Endothelial cell of umbilical vein (primary cell): Measurements from ENCODE around the gene LGALS7B. TPM values are rescaled to one million over a fixed set of nuclear protein-coding genes. Genes with fewer than 3 reads are reported as not detected.
"Not testable (repeated sequence)": the region's sequence is repeated elsewhere in the genome, so short reads cannot be mapped to it uniquely, and the experiment has no call there.

Source experiments
- BruUV-seq: library from RNA; stranded (reverse); fragments of 400-500 nt; replicated peaks from 2 replicates; lab custom pipeline; 2021; lab: Mats Ljungman, UMichigan
- CTCF ChIA-PET: fragments of 300-600, 350-600 bp; sonication (Branson Sonifier 250); formaldehyde crosslinking; loops from one replicate; lab custom pipeline; 2021; ENCODE audit warnings: antibody characterized with exemption, inconsistent platforms; lab: Charles Lee
- POLR2A ChIA-PET: fragments of 300-600, 350-600 bp; sonication (Branson Sonifier 250); formaldehyde crosslinking; loops from one replicate; lab custom pipeline; 2021; ENCODE audit warnings: antibody characterized with exemption, inconsistent platforms; lab: Charles Lee
- DNase-seq: peaks from one replicate; pipeline ENCODE4 v3.0.0-alpha.2; 2011; ENCODE audit warnings: low read depth, low spot score
- FAIRE-seq: peaks from 2 replicates; lab custom pipeline; 2011; peaks lifted over from hg19 to GRCh38; lab: Jason Lieb, UNC
- H2AFZ ChIP-seq: 2 replicates; pipeline ENCODE4 v1.6.0; 2012; ENCODE audit warnings: low read depth, low read length, control low read depth, inconsistent platforms
- H3K27ac ChIP-seq: 2 replicates; pipeline ENCODE4 v1.5.1; 2011; ENCODE audit warnings: low read depth, mild to moderate bottlenecking, control low read depth, low read length, moderate library complexity; ENCODE audit not compliant: insufficient read depth
- H3K27me3 ChIP-seq, 2 experiments: 2 replicates each; pipeline versions ENCODE4 v1.6.0 to v1.6.1; 2011; ENCODE audit warnings: low read length in 2 of 2, mixed read lengths in 1 of 2; ENCODE audit not compliant: control insufficient read depth in 2 of 2, insufficient read depth in 2 of 2
- H3K36me3 ChIP-seq, 2 experiments: 2 replicates in 1 of 2; 3 replicates in 1 of 2; pipeline ENCODE4 v1.5.1; 2011; ENCODE audit warnings: low read length in 2 of 2, mild to moderate bottlenecking in 1 of 2, moderate library complexity in 1 of 2; ENCODE audit not compliant: control insufficient read depth in 2 of 2, insufficient read depth in 2 of 2; ENCODE audit errors: extremely low read depth in 1 of 2
- H3K4me1 ChIP-seq: 3 replicates; pipeline ENCODE4 v1.5.1; 2011; ENCODE audit warnings: mild to moderate bottlenecking, low read length; ENCODE audit not compliant: control insufficient read depth, insufficient read depth; ENCODE audit errors: extremely low read depth
- H3K4me2 ChIP-seq: 2 replicates; pipeline ENCODE4 v1.6.1; 2011; ENCODE audit warnings: low read length, control low read depth, mixed read lengths; ENCODE audit not compliant: insufficient read depth
- H3K4me3 ChIP-seq, 3 experiments: fragments of 200-600 bp in 1 of 3; sonication (generic), shearing (Covaris generic) in 1 of 3; replicated peaks in 1 of 3; 2 replicates each; pipeline ENCODE4 v1.5.1; 2011 to 2016; ENCODE audit warnings: control low read depth in 3 of 3, low read length in 3 of 3, mild to moderate bottlenecking in 2 of 3, inconsistent platforms in 1 of 3, low read depth in 1 of 3, moderate library complexity in 1 of 3; ENCODE audit not compliant: insufficient read depth in 1 of 3
- H3K79me2 ChIP-seq: 2 replicates; pipeline ENCODE4 v1.6.0; 2012; ENCODE audit warnings: low read length, inconsistent platforms; ENCODE audit not compliant: control insufficient read depth, insufficient read depth
- H3K9ac ChIP-seq: replicated peaks from 2 replicates; pipeline ENCODE3; 2011; ENCODE audit warnings: low read length, control low read depth; ENCODE audit not compliant: insufficient read depth; ENCODE audit errors: extremely low read depth
- H3K9me1 ChIP-seq: replicated peaks from 3 replicates; pipeline ENCODE4 v1.6.0; 2011; ENCODE audit warnings: mild to moderate bottlenecking, low read length; ENCODE audit not compliant: control insufficient read depth, insufficient read depth; ENCODE audit errors: extremely low read depth
- H3K9me3 ChIP-seq: replicated peaks from 2 replicates; pipeline ENCODE4 v1.5.1; 2012; ENCODE audit warnings: low read length, inconsistent platforms; ENCODE audit not compliant: control insufficient read depth, insufficient read depth
- H4K20me1 ChIP-seq: replicated peaks from 2 replicates; pipeline ENCODE3; 2011; ENCODE audit warnings: mild to moderate bottlenecking, low read length; ENCODE audit not compliant: control insufficient read depth, insufficient read depth; ENCODE audit errors: extremely low read depth
- EZH2 ChIP-seq: IDR thresholded peaks from 2 replicates; pipeline ENCODE4 v1.6.1; 2012; ENCODE audit warnings: borderline replicate concordance, low read depth, mild to moderate bottlenecking, moderate library complexity, low read length, inconsistent platforms; ENCODE audit not compliant: severe bottlenecking
- FOS ChIP-seq: IDR thresholded peaks from 2 replicates; pipeline ENCODE4 v1.6.1; 2011; ENCODE audit warnings: mild to moderate bottlenecking, low read length, moderate library complexity, borderline replicate concordance; ENCODE audit not compliant: insufficient read depth
- GATA2 ChIP-seq: IDR thresholded peaks from 2 replicates; pipeline ENCODE4 v1.7.0; 2011; ENCODE audit warnings: low read depth, mild to moderate bottlenecking, moderate library complexity, mixed read lengths, low read length; ENCODE audit not compliant: insufficient read length, insufficient read depth
- JUN ChIP-seq: IDR thresholded peaks from 2 replicates; pipeline ENCODE4 v1.6.1; 2011; ENCODE audit warnings: borderline replicate concordance, low read depth; ENCODE audit not compliant: insufficient read length, insufficient read depth
- MYC ChIP-seq: IDR thresholded peaks from one replicate; pipeline ENCODE4 v1.6.1; 2011; ENCODE audit warnings: mild to moderate bottlenecking, low read depth, low read length
- POLR2A ChIP-seq: IDR thresholded peaks from 2 replicates; pipeline ENCODE4 v1.6.1; 2012; ENCODE audit warnings: low read depth, mild to moderate bottlenecking, control low read depth, low read length
- POLR2AphosphoS5 ChIP-seq: IDR thresholded peaks from 2 replicates; pipeline ENCODE4 v1.6.1; 2012; ENCODE audit warnings: low read depth, mild to moderate bottlenecking, control low read depth, low read length, moderate library complexity; ENCODE audit not compliant: insufficient read depth
- dilution Hi-C: fragments of 300-500 bp; cut with MboI; formaldehyde crosslinking; loops from one replicate; pipeline ENCODE4 v1.15.0; 2019; ENCODE audit warnings: low sequenced_read_pairs; ENCODE audit not compliant: extremely low pct_ligation_motif_present
- intact Hi-C: fragments of 100-400 bp; cut with micrococcal nuclease; formaldehyde crosslinking; loops from one replicate; pipeline ENCODE4 v1.10.0; 2022
- polyA plus RNA-seq, 4 experiments: library from polyadenylated mRNA; depleted of rRNA in 3 of 4; stranded (reverse) in 3 of 4; unstranded in 1 of 4; fragments of >200 nt; gene quantifications; 2 replicates each; pipeline versions ENCODE4 v1.2.1 to v1.2.3, GENCODE V29; 2011 to 2012; ENCODE audit warnings: missing spikeins in 1 of 4
- total RNA-seq: library from RNA; stranded (reverse); gene quantifications from 2 replicates; pipeline ENCODE4 v1.2.3, GENCODE V29; 2021
- TF ChIP-seq, protein P1 (sequence below), 2 donors: IDR thresholded peaks; 1 replicate in 1 of 2; 2 replicates in 1 of 2; pipeline ENCODE4 v1.5.1; 2011; ENCODE audit warnings: low read length in 2 of 2, mild to moderate bottlenecking in 2 of 2, moderate library complexity in 2 of 2, control low read depth in 1 of 2, inconsistent platforms in 1 of 2, low read depth in 1 of 2; ENCODE audit not compliant: insufficient read depth in 1 of 2; ENCODE audit errors: extremely low read depth in 1 of 2
- TF ChIP-seq, protein P2 (sequence below): IDR thresholded peaks from 2 replicates; pipeline ENCODE4 v1.6.1; 2011; ENCODE audit not compliant: insufficient read depth, insufficient read length

The LGALS7B gene
- total and polyA plus RNA-seq, 2 donors (not counting 3 experiments of a cell fraction or from before 2014, with no cell fraction given), result not detected

DNA sequence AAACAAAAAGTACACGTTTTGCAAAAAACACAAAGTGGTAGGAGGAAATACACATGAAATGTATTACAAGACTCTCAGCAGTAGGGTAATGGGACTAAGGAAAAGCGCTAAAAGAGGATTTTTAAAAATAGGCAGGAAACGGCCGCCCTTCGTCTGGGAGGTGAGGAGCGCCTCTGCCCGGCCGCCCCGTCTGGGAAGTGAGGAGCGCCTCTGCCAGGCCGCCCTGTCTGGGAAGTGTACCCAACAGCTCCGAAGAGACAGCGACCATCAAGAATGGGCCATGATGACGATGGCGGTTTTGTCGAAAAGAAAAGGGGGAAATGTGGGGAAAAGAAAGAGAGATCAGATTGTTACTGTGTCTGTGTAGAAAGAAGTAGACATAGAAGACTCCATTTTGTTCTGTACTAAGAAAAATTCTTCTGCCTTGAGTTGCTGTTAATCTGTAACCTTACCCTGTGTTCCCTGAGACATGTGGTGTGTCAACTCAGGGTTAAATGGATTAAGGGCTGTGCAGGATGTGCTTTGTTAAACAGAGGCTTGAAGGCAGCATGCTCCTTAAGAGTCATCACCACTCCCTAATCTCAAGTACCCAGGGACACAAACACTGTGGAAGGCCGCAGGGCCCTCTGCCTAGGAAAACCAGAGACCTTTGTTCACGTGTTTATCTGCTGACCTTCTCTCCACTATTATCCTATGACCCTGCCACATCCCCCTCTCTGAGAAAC, 18.5 kb downstream of the LGALS7B start:
- H3K9me1 ChIP-seq, FAIRE-seq, DNase-seq, dilution Hi-C loops, H3K4me2 ChIP-seq, intact Hi-C loops, H3K27ac ChIP-seq, CTCF ChIA-PET, H4K20me1 ChIP-seq, H3K9ac ChIP-seq, H3K9me3 ChIP-seq, H3K4me1 ChIP-seq, H2AFZ ChIP-seq, H3K4me3 ChIP-seq, H3K27me3 ChIP-seq, H3K36me3 ChIP-seq, H3K79me2 ChIP-seq, POLR2A ChIA-PET, BruUV-seq: not testable (repeated sequence)

DNA sequence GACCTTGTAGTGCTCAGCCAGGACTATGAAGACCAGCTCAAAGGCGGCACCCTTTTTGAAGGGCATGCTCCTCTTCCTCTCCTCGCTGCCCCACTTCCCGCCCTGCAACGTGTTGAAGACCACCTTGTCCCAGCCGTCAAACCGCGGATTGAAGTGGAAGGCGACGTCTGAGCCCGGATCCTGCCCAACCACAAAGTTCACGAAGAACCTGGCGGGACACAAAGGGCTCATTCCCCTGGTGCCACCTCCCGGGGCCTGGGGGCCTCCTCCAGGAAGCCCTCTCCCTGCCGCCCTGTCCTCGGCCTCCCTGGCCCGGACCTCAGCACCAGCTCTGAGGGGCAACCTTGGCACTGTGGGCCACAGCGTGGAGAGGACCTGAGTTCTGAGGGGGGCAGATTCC, 19.7 kb downstream of the LGALS7B start:
- TF ChIP-seq, protein P1, sequence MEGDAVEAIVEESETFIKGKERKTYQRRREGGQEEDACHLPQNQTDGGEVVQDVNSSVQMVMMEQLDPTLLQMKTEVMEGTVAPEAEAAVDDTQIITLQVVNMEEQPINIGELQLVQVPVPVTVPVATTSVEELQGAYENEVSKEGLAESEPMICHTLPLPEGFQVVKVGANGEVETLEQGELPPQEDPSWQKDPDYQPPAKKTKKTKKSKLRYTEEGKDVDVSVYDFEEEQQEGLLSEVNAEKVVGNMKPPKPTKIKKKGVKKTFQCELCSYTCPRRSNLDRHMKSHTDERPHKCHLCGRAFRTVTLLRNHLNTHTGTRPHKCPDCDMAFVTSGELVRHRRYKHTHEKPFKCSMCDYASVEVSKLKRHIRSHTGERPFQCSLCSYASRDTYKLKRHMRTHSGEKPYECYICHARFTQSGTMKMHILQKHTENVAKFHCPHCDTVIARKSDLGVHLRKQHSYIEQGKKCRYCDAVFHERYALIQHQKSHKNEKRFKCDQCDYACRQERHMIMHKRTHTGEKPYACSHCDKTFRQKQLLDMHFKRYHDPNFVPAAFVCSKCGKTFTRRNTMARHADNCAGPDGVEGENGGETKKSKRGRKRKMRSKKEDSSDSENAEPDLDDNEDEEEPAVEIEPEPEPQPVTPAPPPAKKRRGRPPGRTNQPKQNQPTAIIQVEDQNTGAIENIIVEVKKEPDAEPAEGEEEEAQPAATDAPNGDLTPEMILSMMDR (IDR thresholded peaks at IDR 0.05; ENCODE audit: extremely low read depth in 1 of 2, insufficient read depth in 1 of 2, low read depth in 1 of 2, low read length in 2 of 2), result no peak
- TF ChIP-seq, protein P2, sequence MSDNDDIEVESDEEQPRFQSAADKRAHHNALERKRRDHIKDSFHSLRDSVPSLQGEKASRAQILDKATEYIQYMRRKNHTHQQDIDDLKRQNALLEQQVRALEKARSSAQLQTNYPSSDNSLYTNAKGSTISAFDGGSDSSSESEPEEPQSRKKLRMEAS, result no peak
- TF ChIP-seq POLR2A (no peak), POLR2AphosphoS5 (no peak), EZH2 (no peak), JUN (no peak), MYC (no peak), FOS (no peak), GATA2 (no peak)
- H3K4me1 ChIP-seq, result peaks cover 8% of the 10 kb centered on the region
- ChIA-PET CTCF (interaction anchor here (0.7 kb wide), 2 partner anchors 29 to 79 kb away, joined by 3 to 4 read pairs; no protein-coding TSS in a partner anchor), POLR2A (interaction anchor here (0.7 kb wide), 1 partner anchor 30 kb away, joined by 4 read pairs; no protein-coding TSS in a partner anchor)
- H3K9me1 ChIP-seq, result no peaks in the 10 kb centered on the region
- FAIRE-seq, result no peak
- H4K20me1 ChIP-seq, result no peaks in the 10 kb centered on the region
- intact Hi-C loops (no loop called here), dilution Hi-C loops (no loop called here)
- no peak for DNase-seq
- no peaks in the 10 kb centered on the region for H3K79me2 ChIP-seq
- H3K36me3 ChIP-seq, result no peaks in the 10 kb centered on the region
- BruUV-seq, result no TSS peak
- H2AFZ ChIP-seq, result no peak overlapping the region
- no peak overlapping the region for H3K27ac ChIP-seq
- H3K4me2 ChIP-seq, result no peak overlapping the region
- no peaks in the 10 kb centered on the region for H3K27me3 ChIP-seq
- H3K9ac ChIP-seq, result no peak overlapping the region
- H3K9me3 ChIP-seq, result no peaks in the 10 kb centered on the region
- no peak overlapping the region for H3K4me3 ChIP-seq
